HepG2 (cell line): ENCODE data around the gene CNTD1. TPM values are rescaled to one million over a fixed set of nuclear protein-coding genes. Genes with fewer than 3 reads are reported as not detected.

Source experiments
- ATAC-seq: fragments of 200-7000 bp; cut with Tn5 transposase; 3 replicates; pipeline ENCODE4 v1.9.1; 2020; ENCODE audit warnings: mild to moderate bottlenecking, moderate library complexity
- BruUV-seq: library from RNA; stranded (reverse); fragments of 400-500 nt; replicated peaks from 2 replicates; lab custom pipeline; 2021; lab: Mats Ljungman, UMichigan
- CTCF ChIA-PET: fragments of 300-600 bp; formaldehyde crosslinking; extraction: SDS; loops from one replicate; lab custom pipeline; 2021; ENCODE audit warnings: low total read pairs, inconsistent platforms, low intra/inter-chr PET ratio; lab: Yijun Ruan, JAX
- POLR2A ChIA-PET: fragments of 350-600 bp; sonication (Branson Sonifier 250); formaldehyde crosslinking; loops from one replicate; lab custom pipeline; 2020; ENCODE audit warnings: antibody characterized with exemption, inconsistent platforms; lab: Yijun Ruan, JAX
- DNase-seq: peaks from one replicate; pipeline ENCODE4 v3.0.0-alpha.2; 2015; ENCODE audit warnings: low spot score
- FAIRE-seq: peaks from 3 replicates; lab custom pipeline; 2011; peaks lifted over from hg19 to GRCh38; lab: Jason Lieb, UNC
- H2AFZ ChIP-seq: one replicate; pipeline ENCODE4 v1.6.1; 2011; ENCODE audit warnings: low read length, inconsistent platforms
- H3K27ac ChIP-seq: fragments of 300-600 bp; 3 replicates; pipeline ENCODE4 v1.8.0; 2011; ENCODE audit warnings: mixed run types, mild to moderate bottlenecking, mixed read lengths, low read length, inconsistent platforms; ENCODE audit not compliant: insufficient read depth; ENCODE audit errors: extremely low read length
- H3K27me3 ChIP-seq, 2 experiments: fragments of 200-600 bp in 1 of 2; 2 replicates in 1 of 2; 3 replicates in 1 of 2; pipeline versions ENCODE4 v1.6.0 to v1.8.0; 2011; ENCODE audit warnings: low read length in 2 of 2, mild to moderate bottlenecking in 2 of 2, moderate library complexity in 2 of 2, inconsistent platforms in 1 of 2; ENCODE audit not compliant: insufficient read depth in 2 of 2, control insufficient read depth in 1 of 2
- H3K36me3 ChIP-seq, 2 experiments: fragments of 200-600 bp in 1 of 2; replicated peaks in 1 of 2; 2 replicates in 1 of 2; 3 replicates in 1 of 2; pipeline versions ENCODE4 v1.5.1 to v1.8.0; 2011; ENCODE audit warnings: low read length in 2 of 2, inconsistent platforms in 1 of 2; ENCODE audit not compliant: insufficient read depth in 2 of 2, control insufficient read depth in 1 of 2
- H3K4me1 ChIP-seq: 2 replicates; pipeline ENCODE4 v1.5.1; 2012; ENCODE audit warnings: low read length, inconsistent platforms; ENCODE audit not compliant: insufficient read depth
- H3K4me2 ChIP-seq: 2 replicates; pipeline ENCODE4 v1.6.0; 2011; ENCODE audit warnings: low read depth, low read length, inconsistent platforms
- H3K4me3 ChIP-seq, 3 experiments: fragments of 200-600 bp in 1 of 3; sonication (generic), shearing (Covaris generic) in 1 of 3; replicated peaks in 1 of 3; 2 replicates each; pipeline ENCODE4 v1.5.1; 2011 to 2016; ENCODE audit warnings: low read length in 3 of 3, inconsistent platforms in 2 of 3, low read depth in 2 of 3, mild to moderate bottlenecking in 2 of 3, control low read depth in 1 of 3, mixed read lengths in 1 of 3; ENCODE audit not compliant: insufficient read depth in 1 of 3
- H3K79me2 ChIP-seq: one replicate; pipeline ENCODE4 v1.6.1; 2011; ENCODE audit warnings: low read length, inconsistent platforms; ENCODE audit not compliant: insufficient read depth
- H3K9ac ChIP-seq: 2 replicates; pipeline ENCODE4 v1.6.0; 2011; ENCODE audit warnings: mild to moderate bottlenecking, low read depth, low read length, inconsistent platforms; ENCODE audit not compliant: insufficient read depth
- H3K9me3 ChIP-seq: 2 replicates; pipeline ENCODE4 v1.5.1; 2012; ENCODE audit warnings: mild to moderate bottlenecking, low read length
- H4K20me1 ChIP-seq: 2 replicates; pipeline ENCODE4 v1.6.0; 2011; ENCODE audit warnings: inconsistent platforms, mild to moderate bottlenecking, low read length, moderate library complexity; ENCODE audit not compliant: insufficient read depth
- DNMT3B ChIP-seq: conservative IDR thresholded peaks from 2 replicates; pipeline ENCODE4 v1.6.1; 2016; ENCODE audit warnings: missing biosample characterization, control low read depth
- GATAD2A ChIP-seq: IDR thresholded peaks from 2 replicates; pipeline ENCODE4 v1.6.1; 2016
- KDM1A ChIP-seq: IDR thresholded peaks from 2 replicates; pipeline ENCODE4 v1.6.1; 2016; ENCODE audit warnings: missing compliant biosample characterization
- NFKB2 ChIP-seq: sonication (generic); formaldehyde crosslinking; IDR thresholded peaks from 2 replicates; pipeline ENCODE4 v1.4.0; 2020; ENCODE audit warnings: missing genetic modification reagents, borderline replicate concordance
- NPAS2 ChIP-seq: sonication (generic); formaldehyde crosslinking; IDR thresholded peaks from 2 replicates; pipeline ENCODE4 v1.8.0; 2022; ENCODE audit warnings: mild to moderate bottlenecking, missing genetic modification reagents, borderline replicate concordance
- PHF20 ChIP-seq: sonication (generic); formaldehyde crosslinking; IDR thresholded peaks from 2 replicates; pipeline ENCODE4 v1.5.0; 2020; ENCODE audit warnings: mild to moderate bottlenecking, missing genetic modification reagents
- PTBP1 ChIP-seq: fragments of 200-400 bp; formaldehyde crosslinking; IDR thresholded peaks from 2 replicates; pipeline ENCODE4 v1.6.1; 2018; ENCODE audit warnings: low read length, low read depth; ENCODE audit not compliant: poor library complexity, severe bottlenecking
- SIN3B ChIP-seq: fragments of 150-350 bp; IDR thresholded peaks from 2 replicates; pipeline ENCODE4 v1.6.1; 2014; ENCODE audit warnings: low read length
- SP1 ChIP-seq, 2 experiments: fragments of 450-650 bp in 1 of 2; sonication (generic) in 1 of 2; formaldehyde crosslinking in 1 of 2; IDR thresholded peaks; 2 replicates each; pipeline versions ENCODE4 v1.4.0 to v1.6.1; 2016 to 2020; ENCODE audit warnings: missing genetic modification reagents in 1 of 2
- SP5 ChIP-seq: IDR thresholded peaks from 2 replicates; pipeline ENCODE4 v1.6.1; 2016; ENCODE audit warnings: low read depth, borderline replicate concordance
- ZNF234 ChIP-seq: sonication (generic); formaldehyde crosslinking; conservative IDR thresholded peaks from 2 replicates; pipeline ENCODE4 v1.5.1; 2020; ENCODE audit warnings: mild to moderate bottlenecking, missing genetic modification reagents
- WGBS: methylation state at CpG from one replicate; pipeline ENCODE4 v1.1.6; 2017; ENCODE audit warnings: low lambda C conversion rate; 5-methylcytosine and 5-hydroxymethylcytosine counted together
- in situ Hi-C: cut with HindIII; loops from 2 replicates; pipeline ENCODE4 v1.10.0; 2017; ENCODE audit warnings: low pct_unique_long_range_greater_than_20kb; ENCODE audit not compliant: extremely low pct_ligation_motif_present
- intact Hi-C: fragments of 100-400 bp; cut with micrococcal nuclease; formaldehyde crosslinking; loops from one replicate; pipeline ENCODE4 v1.10.0; 2022; ENCODE audit not compliant: unreplicated experiment
- polyA plus RNA-seq, 8 experiments: library from polyadenylated mRNA; depleted of rRNA in 3 of 8; stranded (reverse) in 7 of 8; unstranded in 1 of 8; fragments of >200 nt; fragmentation: Illumina TruSeq in 4 of 8; extraction: Trizol in 4 of 8; gene quantifications; 2 replicates each; pipeline versions ENCODE4 v1.2.1 to v1.2.3, GENCODE V29; 2011 to 2016; ENCODE audit warnings: low read depth in 4 of 8, missing spikeins in 1 of 8, mixed read lengths in 1 of 8; ENCODE audit not compliant: insufficient read depth in 1 of 8
- total RNA-seq, 5 experiments: library from RNA; depleted of rRNA; stranded (reverse); fragments of >200 nt; fragmentation: Illumina TruSeq; extraction: Trizol; gene quantifications; 2 replicates each; pipeline ENCODE4 v1.2.3, GENCODE V29; 2016; ENCODE audit warnings: low read depth in 1 of 5
- TF ChIP-seq, protein P1 (sequence below): sonication (generic); formaldehyde crosslinking; IDR thresholded peaks from 2 replicates; pipeline ENCODE4 v1.8.0; 2022; ENCODE audit warnings: missing genetic modification reagents, mild to moderate bottlenecking, borderline replicate concordance
- TF ChIP-seq, protein P2 (sequence below): sonication (generic); IDR thresholded peaks from 2 replicates; pipeline ENCODE4 v1.6.1; 2016; ENCODE audit warnings: low read depth, borderline replicate concordance

CNTD1 gene
- total and polyA plus RNA-seq, 2 of the 13 experiments (the other 11 are each of a cell fraction or from before 2014, with no cell fraction given) = 0.11 to 0.15 TPM

DNA sequence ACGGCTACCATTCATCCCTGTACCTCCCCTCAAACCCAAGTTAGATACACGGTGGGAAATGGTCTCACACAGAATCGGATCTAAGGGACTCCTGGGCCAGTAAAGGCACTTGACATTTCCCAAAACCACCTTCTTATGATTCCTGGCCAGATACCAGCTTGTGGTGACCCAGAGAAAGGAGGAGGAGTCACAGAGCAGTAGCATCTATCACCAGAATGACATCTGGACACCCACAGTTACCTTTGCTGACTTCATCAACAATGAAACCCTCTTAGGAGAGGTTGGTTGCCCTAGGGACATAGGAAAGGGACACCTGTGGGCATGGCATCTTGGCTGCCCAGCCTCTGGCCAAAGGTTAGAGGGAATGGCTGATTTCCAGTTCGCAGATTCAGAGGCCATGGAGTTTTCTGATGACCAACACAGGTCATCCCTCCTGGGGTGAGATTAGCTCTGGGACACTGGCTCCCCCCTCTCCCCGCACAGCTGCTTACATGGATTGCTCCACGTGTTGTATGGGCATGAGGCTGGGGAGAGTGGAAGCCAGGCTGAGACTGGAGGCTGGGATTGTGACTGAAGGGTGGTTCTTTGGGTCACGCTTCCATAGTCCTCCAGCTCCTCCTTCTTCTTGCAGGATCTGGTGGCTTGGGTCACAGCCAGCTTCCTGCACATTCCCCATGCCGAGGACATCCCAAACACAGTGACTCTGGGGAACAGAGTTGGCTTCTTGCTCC, 51.0 kb downstream of the CNTD1 start:
- peaks cover 10% of the 10 kb centered on the region in 2 experiments for H3K36me3 ChIP-seq
- no peak overlapping the region for H3K27ac ChIP-seq
- FAIRE-seq = no peak
- WGBS = 64% methylated on average over 8 of the region's 8 CpGs
- H3K27me3 ChIP-seq = no peaks in the 10 kb centered on the region
- no peaks in the 10 kb centered on the region for H3K79me2 ChIP-seq
- H3K9me3 ChIP-seq = no peaks in the 10 kb centered on the region
- no TSS peak for BruUV-seq
- TF ChIP-seq, protein P1, sequence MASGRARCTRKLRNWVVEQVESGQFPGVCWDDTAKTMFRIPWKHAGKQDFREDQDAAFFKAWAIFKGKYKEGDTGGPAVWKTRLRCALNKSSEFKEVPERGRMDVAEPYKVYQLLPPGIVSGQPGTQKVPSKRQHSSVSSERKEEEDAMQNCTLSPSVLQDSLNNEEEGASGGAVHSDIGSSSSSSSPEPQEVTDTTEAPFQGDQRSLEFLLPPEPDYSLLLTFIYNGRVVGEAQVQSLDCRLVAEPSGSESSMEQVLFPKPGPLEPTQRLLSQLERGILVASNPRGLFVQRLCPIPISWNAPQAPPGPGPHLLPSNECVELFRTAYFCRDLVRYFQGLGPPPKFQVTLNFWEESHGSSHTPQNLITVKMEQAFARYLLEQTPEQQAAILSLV = 0 out of 2 replicates have a peak, but pooled peaks have one; percentile 49
- no peak for TF ChIP-seq SIN3B
- TF ChIP-seq NPAS2 (CRISPR knock-in tag) = peak; percentile 60; the same call in 1 of the 2 replicates
- TF ChIP-seq DNMT3B (CRISPR knock-in tag) = 0 out of 2 replicates have a peak, but pooled peaks have one; percentile 47
- TF ChIP-seq NFKB2 (CRISPR knock-in tag) = 0 out of 2 replicates have a peak, but pooled peaks have one; percentile 26
- H3K4me1 ChIP-seq = peaks cover 62% of the 10 kb centered on the region
- ATAC-seq = no peak
- POLR2A ChIA-PET = interaction anchor here (3.7 kb wide), 1 partner anchor 17 kb away, joined by 12 read pairs; no protein-coding TSS in a partner anchor
- in situ Hi-C loops = loop anchor here (10.0 kb wide), 1 partner anchor 135 kb away; the partner anchor contains the start of genes PTGES3L and RUNDC1
- H2AFZ ChIP-seq = no peak overlapping the region
- no peak overlapping the region for H3K4me3 ChIP-seq
- H3K4me2 ChIP-seq = no peak overlapping the region
- CTCF ChIA-PET = no interaction called here
- intact Hi-C loops = no loop called here
- no peaks in the 10 kb centered on the region for H4K20me1 ChIP-seq
- H3K9ac ChIP-seq = no peak overlapping the region
- no peak for DNase-seq

DNA sequence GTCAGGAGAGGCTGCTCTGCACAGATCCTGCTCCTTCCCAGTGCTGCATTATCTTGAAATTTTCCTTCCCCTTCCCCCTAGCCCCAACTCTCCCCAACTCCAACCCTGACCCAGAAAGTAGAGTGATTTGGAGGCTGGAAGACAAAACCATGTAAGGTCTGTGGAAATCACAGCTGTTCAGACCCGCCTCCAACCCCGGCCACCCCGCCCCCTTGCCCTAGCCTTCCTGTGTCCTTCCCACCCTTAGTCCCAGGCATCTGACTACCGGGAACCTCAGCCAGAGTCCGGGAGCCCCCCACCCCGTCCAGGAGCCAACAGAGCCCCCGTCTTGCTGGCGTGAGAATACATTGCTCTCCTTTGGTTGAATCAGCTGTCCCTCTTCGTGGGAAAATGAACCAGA, 52.3 kb downstream of the CNTD1 start, which contains the start of gene AOC3:
Gene AOC3, plus strand, starts transcription at position 246 of the 400 bp plus-strand sequence. Its CDS starts 145 bp downstream, at position 391.
- ChIA-PET CTCF (no interaction called here), POLR2A (interaction anchor here (1.0 to 3.7 kb wide), 4 partner anchors 16 to 78 kb away, joined by 3 to 12 read pairs (median 5); no protein-coding TSS in a partner anchor)
- FAIRE-seq (no peak), DNase-seq (peak; percentile 28), ATAC-seq (peak; percentile 13; the same call in 2 of the 3 replicates)
- BruUV-seq = no TSS peak
- H3K79me2 ChIP-seq = peaks cover 5% of the 10 kb centered on the region
- 16% methylated on average over 9 of the region's 9 CpGs for WGBS
- H3K4me1 ChIP-seq = peaks cover 75% of the 10 kb centered on the region
- no peaks in the 10 kb centered on the region for H4K20me1 ChIP-seq
- H3K4me2 ChIP-seq = peak within 1 kb of the TSS; percentile 64
- no peaks in the 10 kb centered on the region for H3K9me3 ChIP-seq
- intact Hi-C loops = no loop called here
- TF ChIP-seq SP1 (IDR thresholded peaks at IDR 0.05) (no peak), SP1 (CRISPR knock-in tag; IDR thresholded peaks at IDR 0.05) (no peak), SP5 (CRISPR knock-in tag) (0 out of 2 replicates have a peak, but pooled peaks have one; percentile 51), KDM1A (no peak), PHF20 (CRISPR knock-in tag) (no peak), PTBP1 (no peak), ZNF234 (CRISPR knock-in tag) (no peak), GATAD2A (CRISPR knock-in tag) (no peak)
- TF ChIP-seq, protein P2, sequence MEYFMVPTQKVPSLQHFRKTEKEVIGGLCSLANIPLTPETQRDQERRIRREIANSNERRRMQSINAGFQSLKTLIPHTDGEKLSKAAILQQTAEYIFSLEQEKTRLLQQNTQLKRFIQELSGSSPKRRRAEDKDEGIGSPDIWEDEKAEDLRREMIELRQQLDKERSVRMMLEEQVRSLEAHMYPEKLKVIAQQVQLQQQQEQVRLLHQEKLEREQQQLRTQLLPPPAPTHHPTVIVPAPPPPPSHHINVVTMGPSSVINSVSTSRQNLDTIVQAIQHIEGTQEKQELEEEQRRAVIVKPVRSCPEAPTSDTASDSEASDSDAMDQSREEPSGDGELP = peak; percentile 79; the same call in 1 of the 2 replicates
- in situ Hi-C loops = no loop called here
- 0 out of 5 replicates have a peak, but pooled peaks cover 0 to under 1% of the 10 kb centered on the region in 2 experiments for H3K36me3 ChIP-seq
- peak within 1 kb of the TSS; percentile 26; the same call in 1 of the 2 replicates for H3K9ac ChIP-seq
- no peaks in the 10 kb centered on the region for H3K27me3 ChIP-seq
- no peak within 1 kb of the TSS for H2AFZ ChIP-seq
- peak within 1 kb of the TSS in 2 of 3 experiments; percentile 23 to 58; a peak in 2 of 6 replicates for H3K4me3 ChIP-seq
- no peak within 1 kb of the TSS for H3K27ac ChIP-seq
